ENCODE results near the gene MISP.

Gene MISP

DNA sequence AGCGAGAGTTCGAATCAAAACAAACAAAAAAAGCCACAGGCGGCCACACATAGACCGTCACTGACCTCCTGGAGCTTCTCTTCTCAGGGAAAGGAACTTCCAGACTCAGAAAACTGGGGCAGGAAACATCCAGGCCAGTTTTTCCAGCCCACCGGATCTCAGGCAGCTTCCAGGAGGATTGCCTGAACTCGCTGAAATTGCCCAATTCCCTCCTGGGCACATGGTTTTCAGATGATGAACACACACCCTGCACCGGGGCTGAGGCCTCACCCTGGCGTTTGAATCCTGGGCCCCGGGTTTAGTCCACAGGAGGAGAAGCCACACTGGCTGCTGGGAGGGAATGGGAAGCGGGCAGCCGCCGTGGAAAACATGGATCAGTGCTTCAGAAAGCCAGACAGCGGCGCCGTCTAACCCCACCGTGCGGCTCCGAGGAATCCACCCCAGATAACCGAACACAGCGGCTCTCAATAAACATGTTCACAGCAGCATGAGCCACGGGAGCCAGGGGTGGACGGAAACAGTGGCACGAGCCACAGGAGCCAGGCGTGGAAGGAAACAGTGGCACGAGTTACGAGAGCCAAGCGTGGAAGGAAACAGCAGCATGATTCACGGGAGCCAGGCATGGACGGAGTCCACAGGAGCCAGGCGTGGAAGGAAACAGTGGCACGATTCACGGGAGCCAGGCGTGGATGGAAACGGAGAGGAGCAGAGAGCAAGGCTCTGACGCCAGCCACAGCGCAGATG lies 28.2 kb downstream of the MISP start:
- no peak for DNase-seq

GRCh38 chr19:780935-781334 lies 30.0 kb downstream of the MISP start:
- DNase-seq, result no peak

DNA sequence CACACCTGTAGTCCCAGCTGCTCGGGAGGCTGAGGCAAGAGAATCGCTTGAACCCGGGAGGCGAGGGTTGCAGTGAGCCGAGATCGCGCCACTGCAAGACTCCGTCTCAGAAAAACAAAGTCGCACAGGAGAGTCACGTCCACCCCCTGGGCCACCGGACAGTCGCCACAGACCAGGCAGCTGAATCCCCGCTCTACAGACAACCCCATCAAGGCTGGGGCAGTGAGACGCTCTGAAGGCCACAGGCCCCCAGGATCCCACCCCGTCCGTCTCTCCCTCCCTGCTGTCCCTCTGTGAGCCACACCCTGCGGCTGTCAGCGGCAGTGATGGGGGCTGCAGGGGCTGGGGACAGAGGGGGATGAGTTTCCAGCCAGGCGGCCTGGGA lies 30.9 kb downstream of the MISP start:
- DNase-seq, result no peak

- no peak for DNase-seq
Observed at GRCh38 chr19:782185-782877, 31.4 kb downstream of the MISP start.

DNA sequence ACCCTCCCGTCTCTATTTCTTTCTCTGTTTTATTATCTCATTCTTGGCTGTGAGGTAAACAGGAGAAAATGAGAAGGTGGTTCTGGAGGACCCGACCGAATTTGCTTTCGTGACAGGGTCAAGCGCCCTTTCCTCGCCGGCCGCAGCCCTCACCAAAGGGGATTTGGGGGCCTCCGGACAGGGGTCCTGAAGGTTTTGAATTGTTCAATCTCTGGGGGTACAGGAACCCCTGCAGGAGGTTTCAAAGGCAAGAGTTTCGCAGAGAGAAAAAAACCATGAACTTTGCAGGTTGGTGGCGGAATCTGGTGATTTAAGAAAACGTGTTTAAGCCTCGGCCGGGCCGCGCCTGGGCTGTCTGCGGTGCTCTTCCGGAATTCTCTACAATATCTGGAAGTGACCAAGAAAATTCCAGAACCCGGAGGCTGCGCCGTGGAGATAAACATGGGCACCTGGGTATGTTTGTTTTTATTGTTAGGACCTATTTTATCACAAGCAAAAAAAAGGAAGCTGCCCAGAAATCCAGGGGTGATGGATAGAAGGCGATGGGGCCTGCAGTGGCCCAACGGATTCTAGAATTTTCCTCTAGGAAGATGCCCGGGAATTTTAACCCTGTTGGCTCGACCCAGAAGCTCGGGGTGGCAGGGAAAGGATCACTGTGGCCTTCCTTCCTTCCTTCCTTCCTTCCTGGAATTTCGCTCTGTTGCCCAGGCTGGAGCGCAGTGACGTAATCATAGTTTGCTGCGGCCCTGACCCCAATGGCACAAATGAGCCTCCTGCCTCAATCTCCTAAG lies 32.2 kb downstream of the MISP start:
- DNase-seq, result no peak

GRCh38 chr19:784541-784940 lies 33.6 kb downstream of the MISP start:
- no peak for DNase-seq

- no peak for DNase-seq
Observed at GRCh38 chr19:787536-787935, 36.6 kb downstream of the MISP start.

DNA sequence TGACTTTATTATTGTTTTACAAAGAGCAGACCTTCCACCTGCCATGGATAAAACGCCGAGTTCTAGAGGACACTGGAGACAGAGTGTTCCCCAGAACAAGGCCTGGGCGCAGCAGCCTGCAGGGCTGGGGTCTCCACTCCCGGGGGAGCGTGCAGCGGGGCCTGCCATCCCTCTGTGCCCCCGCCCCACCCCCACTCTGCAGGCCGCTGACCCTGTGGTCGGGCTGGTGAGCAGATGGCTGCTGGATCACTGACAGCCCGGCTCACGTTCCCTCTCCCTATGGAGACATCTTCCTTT lies 37.7 kb downstream of the MISP start:
- DNase-seq, result no peak

DNA sequence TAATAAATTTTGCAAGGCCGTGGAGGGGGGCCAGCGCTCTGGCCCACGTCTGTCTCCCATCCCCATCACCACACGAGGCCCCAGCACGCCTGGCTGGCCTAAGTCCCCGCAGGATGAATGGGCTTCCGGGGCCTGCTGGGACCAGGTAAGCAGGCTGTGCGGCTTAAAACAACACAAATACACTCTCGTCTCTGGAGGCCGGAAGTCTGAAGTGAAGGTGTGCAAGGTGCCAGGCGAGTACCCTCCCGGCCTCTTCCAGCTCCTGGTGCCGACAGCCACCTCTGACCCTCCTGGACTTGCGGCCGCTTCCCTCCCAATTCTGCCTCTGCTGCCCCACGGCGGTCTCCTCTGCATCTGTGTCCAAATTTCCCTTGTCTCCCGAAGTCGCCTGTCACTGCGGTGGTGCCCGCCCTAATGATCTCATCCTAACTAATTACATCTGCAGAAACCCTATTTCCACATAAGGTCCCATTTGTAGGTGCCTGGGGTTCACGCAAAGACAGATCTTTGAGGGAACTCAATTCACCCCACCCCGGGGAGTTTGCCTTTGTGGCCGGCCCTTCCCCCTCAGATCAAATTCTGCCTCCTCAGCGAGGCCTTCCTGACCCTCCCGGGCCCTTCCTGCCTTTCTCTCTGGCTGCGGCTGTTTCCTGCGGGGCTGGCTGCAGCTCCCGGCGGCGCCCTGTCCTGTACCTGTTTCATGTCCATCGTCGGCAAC lies 38.2 kb downstream of the MISP start:
- DNase-seq, result no peak

DNA sequence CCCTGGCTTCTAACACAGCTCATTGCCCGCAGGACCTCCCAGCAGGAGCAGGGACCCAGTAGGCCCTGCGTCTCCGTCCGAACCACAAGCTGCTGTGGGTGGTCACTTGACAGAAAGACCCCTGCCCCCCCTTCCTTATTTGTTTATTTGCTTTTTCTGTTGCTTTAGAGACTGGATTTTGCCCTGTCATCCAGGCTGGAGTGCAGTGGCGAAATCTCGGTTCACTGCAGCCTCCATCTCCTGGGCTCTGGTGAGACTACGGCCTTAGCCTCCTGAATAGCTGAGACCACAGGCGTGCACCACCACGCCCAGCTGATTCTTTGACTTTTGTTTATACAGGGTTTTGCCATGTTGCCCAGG lies 38.8 kb downstream of the MISP start:
- DNase-seq, result no peak

DNA sequence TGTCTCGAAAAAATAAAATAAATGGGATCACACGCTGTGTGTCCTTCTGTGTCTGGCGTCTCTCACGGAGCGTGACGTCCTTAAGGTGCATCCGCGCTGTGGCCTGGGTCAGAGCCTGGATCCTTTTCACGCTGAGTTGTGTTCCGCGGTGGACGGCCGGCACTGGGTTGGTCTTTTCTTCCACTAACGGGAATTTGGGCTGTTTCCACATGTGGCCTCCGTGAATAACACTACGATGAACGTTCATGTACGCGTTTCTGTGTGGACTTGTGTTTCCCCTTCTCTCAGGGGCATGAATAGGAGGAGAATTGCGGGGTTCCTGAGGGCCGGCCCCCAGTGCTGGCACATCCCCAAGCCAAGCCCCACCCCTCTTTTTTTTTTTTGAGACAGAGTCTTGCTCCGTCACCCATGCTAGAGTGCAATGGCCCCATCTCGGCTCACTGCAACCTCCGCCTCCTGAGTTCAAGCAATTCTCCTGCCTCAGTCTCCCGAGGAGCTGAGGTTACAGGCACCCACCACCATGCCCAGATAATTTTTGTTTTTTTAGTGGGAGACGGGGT lies 40.2 kb downstream of the MISP start:
- DNase-seq, result no peak

GRCh38 chr19:791567-792305 lies 40.8 kb downstream of the MISP start:
- DNase-seq, result no peak

DNA sequence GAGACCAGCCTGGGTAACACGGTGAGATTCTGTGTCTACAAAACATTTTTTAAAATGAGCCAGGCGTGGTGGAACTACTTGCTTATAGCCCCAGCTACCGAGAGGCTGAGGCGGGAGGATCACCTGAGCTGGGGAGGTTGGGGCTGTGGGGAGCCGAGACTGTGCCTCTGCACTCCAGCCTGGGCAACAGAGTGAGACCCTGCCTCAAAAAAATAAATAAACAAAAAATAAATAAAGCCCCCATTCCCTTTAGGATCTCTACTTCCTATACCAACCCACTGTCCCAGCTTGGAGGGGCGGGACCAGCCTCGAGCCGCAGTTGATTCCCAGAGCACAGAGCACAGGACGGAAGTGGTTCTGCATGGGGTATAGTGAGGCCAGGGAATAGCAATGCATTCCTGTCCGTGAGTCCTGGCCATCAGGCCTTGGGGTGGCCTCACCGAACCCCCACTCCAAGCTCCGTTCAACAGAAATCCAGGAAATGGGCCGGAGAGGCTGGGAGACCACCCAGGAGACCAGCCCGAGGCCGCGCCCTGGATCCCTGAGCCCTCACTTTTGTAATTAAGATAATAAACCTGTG lies 41.5 kb downstream of the MISP start:
- DNase-seq, result no peak

- no peak for DNase-seq
Observed at GRCh38 chr19:793806-794205, 42.9 kb downstream of the MISP start.

GRCh38 chr19:795073-795611 lies 44.2 kb downstream of the MISP start:
- DNase-seq, result no peak

DNA sequence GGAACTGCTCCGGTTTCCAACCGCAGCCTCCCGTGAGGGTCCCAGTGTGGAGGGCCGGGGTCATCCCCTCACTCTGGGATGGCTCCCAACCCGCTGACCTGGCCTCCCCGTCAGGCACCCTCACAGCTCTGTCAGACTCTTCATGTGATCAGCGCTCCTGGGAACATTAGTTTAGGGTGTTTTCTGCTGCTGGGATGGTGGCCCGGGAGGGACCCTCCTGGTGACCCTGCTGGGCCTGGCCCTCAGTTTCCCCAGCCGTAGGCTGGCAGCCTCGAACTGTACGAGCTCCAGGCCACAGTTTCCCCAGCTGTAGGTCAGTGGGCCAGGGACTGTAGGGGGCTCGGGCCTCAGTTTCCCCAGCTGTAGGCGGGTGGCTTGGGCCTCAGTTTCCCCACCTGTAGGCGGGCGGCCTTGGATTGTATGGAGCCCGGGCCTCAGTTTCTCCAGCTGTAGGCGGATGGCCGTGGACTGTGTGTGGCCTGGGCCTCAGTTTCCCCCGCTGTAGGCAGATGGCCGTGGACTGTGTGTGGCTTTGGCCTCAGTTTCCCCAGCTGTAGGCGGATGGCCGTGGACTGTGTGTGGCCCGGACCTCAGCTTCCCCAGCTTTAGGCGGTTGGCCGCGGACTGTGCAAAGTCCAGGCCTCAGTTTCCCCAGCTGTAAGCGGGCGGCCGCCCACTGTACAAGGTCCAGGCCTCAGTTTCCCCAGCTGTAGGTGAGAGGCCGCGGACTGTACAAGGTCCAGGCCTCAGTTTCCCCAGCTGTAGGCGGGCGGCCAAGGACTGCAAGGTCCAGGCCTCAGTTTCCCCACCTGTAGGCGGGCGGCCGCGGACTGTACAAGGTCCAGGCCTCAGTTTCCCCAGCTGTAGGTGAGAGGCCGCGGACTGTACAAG lies 45.0 kb downstream of the MISP start:
- no peak for DNase-seq

DNA sequence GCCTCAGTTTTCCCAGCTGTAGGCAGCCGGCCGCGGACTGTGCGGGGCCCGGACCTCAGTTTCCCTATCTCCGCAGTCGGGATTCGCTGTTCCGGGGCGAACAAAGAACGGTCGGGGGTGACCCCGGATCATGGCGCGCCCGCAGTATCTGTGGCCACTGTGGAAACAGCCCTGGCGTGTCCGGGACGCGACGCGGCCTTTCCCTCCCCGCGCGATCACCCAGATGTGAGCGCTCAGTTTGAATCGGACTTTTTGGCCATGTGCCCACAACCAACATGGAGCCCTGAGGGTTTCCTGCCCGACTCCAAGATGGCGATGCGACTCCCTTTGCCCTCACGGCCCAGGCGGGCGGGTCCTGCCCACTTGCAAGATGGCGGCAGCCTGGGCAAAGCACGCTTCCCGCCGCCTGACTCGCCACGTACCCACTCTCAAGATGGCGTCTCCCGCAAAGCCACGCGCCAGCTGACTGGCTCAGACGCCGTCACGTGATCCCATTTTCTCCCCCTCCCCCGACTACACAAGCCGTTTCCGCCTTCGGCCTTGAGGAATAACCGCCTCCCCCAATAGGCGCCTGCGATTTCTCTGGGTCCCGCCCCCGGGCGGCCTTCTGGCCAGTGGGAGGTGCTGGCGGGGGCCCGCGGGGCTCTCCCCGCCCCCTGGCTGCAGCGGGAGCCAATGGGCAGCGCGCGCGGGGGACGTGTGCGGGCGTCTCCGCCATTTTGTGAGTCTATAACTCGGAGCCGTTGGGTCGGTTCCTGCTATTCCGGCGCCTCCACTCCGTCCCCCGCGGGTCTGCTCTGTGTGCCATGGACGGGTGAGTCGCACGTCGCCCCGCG lies 46.0 kb downstream of the MISP start, which contains the start of gene PTBP1:
PTBP1 (plus strand) TSS at position 761 of the 836 bp plus-strand sequence; CDS start at position 807, 46 bp downstream.
- peak; percentile 99 for DNase-seq

GRCh38 chr19:797528-798414 lies 46.9 kb downstream of the MISP start:
- peak; percentile 93 for DNase-seq

All from activated CD4-positive, alpha-beta T cell treated with anti-CD3 and anti-CD28 coated beads for 48 hours (primary cell).